GM19395 (cell line): Measurements from ENCODE around the gene ANKRD6.
"Not testable (repeated sequence)": the region's sequence is repeated elsewhere in the genome, so short reads cannot be mapped to it uniquely, and the experiment has no call there.

Experiments used
- ATAC-seq: cut with Tn5 transposase; IDR thresholded peaks from one replicate; pipeline ENCODE4 v1.9.1; 2021; ENCODE audit warnings: mild to moderate bottlenecking, moderate library complexity; ENCODE audit not compliant: unreplicated experiment

The ANKRD6 gene

DNA sequence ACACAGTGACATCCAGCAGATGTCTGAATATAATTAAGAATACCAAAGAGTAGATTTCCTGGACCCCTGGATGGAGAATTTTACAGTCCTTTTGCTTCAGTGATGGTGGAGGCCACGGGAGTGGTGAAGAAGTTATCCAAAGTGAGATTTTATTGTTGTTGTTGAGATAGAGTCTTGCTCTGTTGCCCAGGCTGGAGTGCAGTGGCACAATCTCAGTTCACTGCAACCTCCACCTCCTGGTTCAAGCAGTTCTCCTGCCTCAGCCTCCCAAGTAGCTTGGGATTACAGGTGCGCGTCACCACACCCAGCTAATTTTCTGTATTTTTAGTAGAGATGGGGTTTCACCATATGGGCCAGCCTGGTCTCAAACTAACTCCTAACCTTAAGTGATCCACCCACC, 208.6 kb downstream of the ANKRD6 start:
- not testable (repeated sequence) for ATAC-seq

DNA sequence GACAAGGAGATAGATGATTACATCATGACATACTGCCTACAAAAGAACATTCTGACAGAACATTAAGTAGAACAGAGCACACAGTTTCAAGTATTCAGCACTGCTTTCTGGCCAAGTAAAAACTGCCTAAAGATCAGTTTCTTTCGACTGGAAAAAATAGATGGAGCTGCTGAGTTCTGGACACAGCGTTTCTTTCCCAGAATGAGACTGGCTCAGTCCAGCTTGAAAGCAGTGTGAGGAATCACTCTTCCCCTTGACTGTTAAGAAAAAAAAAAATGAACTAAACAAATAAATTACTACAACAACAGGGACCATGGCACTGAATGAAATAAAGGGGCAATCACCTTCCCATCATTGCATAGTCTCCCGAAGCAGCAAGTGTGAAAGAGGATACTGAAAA, 210.0 kb downstream of the ANKRD6 start:
- no peak for ATAC-seq

DNA sequence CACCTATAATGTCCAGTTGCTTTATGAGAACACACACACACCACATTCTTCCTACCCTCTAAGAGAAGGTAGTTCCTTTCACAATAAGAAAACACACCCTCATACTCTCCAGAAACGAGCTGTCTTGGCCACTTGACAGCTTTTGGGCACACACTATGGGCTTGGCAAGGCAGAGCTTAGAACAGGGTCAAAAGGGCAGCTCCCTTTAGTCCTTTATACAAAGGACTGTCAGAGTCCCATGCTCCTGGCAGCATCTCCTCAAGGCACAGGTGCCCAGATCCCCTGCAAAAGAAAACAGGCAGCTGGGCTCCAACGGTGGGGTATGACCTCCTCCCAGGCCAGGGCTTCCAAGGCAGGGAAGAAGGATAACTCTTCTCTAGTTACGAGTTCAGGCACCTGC, 210.5 kb downstream of the ANKRD6 start:
- ATAC-seq = no peak

DNA sequence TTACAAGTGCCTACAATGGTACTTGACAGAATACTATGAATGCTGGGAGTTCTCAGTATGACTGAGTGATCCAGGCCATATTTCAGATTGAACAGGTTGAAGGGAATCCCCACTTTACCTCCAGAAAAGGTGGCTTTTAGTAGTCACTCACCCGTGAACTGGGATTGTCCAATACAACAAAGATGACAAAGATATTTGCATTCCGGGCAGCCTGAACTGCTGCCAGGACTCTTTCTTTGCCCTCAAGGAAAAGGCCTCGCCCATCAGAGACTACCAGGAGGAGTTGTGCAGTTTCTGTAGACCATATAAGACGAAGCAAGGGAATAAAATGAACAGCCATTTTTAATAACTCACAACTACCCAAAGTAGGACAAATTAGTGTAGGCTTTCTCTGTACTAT, 211.9 kb downstream of the ANKRD6 start:
- ATAC-seq = no peak

DNA sequence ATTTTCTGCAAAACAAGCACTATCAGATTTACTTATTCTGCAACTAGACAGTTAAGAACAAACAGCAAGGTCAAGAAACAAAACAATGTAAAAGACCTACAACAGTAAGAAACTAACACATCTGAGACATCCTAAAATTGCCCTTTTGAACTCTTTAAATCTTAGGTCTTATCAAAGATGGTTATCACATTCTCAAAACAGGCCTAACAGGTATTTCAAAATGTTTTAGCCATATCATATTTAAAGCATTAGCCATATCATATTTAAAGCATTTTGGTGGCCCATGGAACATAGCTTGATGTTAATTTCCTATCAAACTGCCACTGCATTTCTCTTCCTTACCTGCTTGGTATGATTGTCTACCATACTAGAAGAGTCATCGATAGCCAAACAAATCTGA, 216.7 kb downstream of the ANKRD6 start:
- ATAC-seq = no peak

DNA sequence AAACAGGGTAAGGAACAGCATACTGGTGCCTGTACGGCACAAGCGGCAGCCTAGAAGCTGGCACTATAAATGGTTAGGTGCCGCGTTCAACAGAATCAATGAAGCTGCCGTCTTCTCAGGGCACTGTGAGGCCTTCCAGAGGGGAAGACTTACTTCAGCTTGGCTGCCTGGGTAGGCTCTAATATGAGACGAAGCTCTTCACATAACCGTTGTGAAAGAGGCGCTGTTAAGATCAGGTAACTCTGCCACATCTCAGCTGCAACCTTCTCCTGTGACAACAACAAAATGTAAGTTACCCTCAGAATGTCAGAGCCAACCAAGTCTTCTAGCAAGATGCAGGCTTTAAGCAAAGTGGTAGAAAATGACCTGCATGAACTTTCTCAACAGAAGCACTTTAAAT, 217.6 kb downstream of the ANKRD6 start:
- ATAC-seq = no peak

DNA sequence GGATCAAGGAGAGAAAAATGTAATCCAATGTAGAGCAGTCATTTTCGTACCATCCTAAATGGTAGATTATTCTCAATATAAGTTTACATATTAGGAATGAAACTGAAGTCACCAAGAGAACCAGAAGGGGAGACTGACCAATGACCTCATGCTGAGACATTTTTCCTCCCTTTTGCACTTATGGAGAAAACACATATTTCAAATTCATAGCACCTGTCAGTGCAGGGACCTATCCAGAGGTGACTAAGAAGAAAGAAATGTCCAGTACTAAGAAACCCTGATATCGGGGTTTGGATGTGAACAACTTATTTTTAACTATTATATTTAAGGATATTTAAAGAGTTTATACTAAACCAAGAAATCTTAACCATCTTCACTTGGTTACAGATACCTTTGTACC, 222.2 kb downstream of the ANKRD6 start:
- no peak for ATAC-seq

DNA sequence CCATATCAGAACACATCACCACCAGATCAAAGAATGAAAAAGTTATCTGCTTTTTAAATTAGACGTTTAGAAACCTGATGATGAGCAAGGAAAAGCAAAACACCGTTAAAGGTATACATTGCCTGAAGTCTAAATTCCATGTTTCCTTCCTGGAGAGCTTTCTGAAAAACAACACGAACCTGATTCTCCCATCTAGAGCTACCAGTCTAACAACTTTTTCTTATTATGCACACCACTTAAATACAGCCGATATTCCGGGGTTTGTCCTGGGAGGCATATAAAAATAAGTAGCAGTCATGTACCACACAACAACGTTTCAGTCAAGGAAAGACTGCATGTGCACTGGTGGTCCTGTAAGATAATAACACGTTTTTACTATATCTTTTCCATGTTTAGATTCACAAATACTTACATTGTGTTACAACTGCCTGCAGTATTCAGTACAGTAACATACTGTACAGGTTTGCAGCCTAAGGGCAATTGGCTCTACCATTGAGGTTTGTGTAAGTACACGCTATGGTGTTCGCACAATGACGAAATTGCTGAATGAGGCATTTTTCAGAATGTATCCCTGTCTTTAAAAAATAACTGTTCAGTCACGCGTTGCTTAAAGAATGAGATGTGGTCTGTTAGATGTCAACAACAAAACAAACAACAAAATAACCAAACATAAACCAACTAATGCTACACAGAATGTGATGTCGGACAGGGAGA, 224.7 kb downstream of the ANKRD6 start:
- ATAC-seq = no peak

DNA sequence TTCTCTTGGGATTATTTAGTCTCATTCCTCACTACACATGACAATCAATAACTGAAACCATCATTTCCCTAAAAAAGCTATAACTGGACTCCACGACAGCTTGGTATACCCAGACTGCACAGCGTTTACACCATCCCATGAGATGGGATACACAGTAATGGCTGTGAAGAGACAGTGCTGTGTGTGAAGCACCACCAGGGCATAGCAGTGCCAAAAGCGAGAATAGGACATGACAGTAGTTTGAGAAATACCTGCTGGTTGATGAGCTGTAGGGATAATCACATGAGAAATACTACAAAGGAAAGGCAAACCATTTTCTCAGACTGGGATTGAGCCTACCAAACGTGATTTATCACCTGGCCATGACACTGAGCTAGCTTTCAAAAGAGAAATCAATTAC, 228.0 kb downstream of the ANKRD6 start:
- no peak for ATAC-seq

DNA sequence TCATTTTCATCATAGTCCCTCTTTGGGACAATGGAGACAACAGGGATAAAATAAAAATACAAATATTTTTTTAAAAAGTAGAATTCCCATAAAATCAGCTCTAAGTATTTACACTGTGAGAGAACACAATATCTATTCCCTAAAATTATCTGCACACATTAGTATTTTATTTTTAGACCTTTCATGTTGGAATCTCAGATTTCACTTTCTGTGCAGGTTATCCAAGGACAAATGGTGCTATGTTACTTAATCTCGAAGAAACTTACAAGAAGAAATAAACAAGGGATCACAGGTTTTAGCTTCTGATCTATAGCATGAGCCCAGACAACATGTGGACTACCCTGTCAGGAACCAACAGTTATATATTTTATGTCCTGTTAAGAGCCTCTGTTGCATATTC, 228.6 kb downstream of the ANKRD6 start:
- ATAC-seq = no peak

DNA sequence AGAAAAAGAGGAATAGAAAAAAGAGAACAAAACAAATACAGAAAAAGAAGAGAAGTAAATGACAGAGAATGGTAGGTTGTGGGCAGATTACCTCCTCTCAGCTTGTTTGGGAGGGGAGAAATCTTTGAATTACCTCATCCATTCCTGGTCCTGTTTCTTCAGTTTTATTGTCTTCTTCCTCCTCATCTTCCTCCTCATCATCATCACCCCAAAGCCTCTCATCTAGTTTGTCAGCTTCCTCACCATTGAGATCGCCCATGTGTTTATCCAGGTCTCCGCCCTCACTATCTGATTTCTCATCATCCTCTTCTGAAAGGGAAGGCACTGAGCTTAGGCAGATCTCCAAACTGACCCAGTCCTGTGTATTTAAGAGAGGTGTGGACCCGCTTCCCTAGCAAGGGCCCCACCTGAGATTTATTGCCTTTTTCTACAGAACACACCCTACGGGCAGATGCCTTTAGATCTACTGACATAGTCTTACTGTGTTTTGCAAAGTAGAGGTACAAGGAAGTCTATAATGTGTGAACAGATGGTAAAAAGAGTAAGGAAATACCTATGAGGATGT, 229.8 kb downstream of the ANKRD6 start:
- ATAC-seq = no peak

DNA sequence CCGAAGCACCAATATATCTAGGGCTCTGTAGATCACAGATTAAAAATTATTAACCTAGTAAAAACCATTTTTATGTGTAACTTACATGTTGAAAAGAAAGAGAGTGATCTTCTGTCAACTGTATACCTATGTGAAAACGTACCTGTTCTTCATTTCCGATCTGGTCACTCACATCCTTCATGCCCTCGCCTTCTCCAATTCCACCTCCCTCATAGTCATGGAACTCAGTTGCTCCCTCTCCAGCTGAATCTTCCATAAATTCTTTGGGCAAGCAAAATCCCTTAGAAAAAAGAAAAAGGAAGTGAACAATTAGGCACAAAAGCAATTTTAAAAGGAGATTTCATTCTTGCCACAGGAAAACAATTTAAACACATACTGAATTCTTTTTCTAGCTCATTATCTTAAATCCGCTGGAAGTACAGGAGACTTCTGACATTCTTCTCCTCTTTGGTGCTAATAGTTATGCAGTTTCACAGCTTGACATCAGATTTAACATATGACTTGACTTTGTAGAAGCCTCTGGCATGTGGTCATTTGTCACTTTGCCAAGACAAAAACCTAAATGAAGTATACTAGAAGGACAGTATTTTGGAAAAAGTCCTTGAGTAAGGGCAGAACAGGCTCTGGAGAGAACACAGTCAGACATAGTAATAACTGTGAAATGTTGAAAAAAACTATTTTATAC, 235.1 kb downstream of the ANKRD6 start:
- no peak for ATAC-seq

DNA sequence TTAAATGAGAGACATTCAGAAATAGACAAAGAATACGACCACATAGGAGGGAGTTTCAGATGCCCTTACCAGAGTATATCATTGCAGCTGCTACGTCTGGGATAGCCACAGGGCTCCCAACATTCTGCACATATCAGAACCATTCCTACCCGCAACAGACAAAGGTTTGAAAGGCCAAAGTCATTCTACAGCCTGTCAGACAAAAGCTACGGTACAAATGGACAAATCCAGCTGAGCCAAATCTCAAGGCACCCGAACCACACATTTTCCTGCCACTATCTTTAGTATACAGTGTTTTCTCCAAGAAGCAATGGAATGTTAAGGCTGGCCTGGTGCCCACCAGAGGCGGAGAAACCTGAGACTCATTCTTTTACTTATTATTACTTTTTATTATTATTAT, 236.1 kb downstream of the ANKRD6 start:
- no peak for ATAC-seq

DNA sequence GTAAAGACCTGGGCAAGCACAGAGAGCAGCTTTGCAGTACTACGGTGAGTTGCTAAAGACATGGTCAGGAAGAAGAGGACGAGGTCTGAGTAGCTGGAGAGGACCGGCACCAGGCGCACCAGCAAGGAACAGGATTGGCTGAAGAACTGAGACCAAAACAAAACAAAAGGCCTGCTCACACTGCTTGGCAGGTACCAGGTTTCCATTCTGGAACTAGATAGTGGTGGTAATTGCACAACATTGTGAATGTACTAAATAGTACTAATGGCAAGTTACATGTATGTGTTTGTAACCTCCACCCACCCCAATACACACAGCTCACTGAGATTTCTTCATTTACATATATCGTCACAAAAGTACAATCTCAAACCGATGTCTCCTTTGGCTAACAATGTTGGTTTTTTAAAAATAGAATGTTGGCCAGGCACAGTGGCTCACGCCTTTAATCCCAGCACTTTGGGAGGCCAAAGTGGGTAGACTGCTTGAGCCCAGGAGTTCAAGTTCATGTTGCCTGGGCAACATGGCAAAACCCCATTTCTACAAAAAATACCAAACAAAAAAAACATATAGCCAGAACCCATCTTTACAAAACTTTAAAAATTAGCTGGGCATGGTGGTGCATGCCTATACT, 238.1 kb downstream of the ANKRD6 start:
- no peak for ATAC-seq

DNA sequence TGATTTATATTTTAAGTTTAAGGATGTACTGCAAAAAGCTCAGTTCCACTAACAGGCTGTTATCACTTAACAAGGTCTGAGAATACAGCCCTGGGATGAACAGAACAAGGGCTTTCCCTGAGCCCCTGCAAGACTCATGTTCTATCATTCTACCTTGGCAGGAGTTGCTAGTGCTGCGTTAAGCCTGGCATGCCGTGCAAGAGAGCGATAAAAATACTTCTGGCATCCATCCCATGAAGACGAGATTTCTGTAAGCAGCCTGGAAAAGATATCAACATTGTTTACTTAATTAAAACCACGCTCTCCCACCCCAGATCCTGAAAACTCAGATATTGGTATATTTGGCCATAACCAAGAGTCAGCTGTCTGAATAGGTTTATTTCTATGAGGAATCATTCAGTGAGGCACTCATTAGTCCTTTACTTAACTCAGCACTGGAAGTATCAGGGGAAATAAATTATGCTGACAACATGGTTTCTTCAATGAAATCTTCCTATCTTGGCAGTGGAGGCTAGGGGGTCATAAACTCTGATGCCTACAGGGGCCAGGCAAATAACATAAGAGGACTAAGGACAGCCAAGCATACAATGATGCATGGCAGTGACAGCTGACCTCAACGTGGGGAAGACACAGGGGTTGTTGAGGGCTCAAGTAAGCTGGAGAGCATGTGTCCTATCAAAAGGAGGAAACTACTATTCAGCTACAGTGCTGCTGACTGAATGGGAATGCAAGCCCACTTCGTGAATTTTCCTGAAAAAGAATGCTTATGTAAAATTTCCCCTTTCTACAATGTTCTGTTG, 243.2 kb downstream of the ANKRD6 start:
- ATAC-seq = no peak

DNA sequence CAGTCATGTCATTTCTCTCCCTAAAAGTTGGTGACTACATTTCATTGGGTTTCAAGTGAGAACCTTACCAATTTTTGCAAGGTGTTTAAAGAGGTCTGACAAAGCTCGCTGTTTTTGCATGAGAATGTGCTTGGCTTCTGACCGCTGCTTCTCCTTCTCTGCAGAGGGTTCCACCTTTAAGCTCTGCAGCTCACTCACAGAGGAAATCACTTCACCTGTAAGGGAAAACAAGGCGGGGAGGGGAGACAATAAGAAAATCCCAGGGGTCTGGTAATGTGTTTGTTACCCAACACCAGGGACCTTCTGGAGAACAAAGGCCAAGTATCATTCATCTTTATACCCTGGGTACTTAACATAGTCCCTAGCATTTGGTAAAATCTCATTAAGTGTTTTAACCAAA, 245.6 kb downstream of the ANKRD6 start:
- no peak for ATAC-seq

DNA sequence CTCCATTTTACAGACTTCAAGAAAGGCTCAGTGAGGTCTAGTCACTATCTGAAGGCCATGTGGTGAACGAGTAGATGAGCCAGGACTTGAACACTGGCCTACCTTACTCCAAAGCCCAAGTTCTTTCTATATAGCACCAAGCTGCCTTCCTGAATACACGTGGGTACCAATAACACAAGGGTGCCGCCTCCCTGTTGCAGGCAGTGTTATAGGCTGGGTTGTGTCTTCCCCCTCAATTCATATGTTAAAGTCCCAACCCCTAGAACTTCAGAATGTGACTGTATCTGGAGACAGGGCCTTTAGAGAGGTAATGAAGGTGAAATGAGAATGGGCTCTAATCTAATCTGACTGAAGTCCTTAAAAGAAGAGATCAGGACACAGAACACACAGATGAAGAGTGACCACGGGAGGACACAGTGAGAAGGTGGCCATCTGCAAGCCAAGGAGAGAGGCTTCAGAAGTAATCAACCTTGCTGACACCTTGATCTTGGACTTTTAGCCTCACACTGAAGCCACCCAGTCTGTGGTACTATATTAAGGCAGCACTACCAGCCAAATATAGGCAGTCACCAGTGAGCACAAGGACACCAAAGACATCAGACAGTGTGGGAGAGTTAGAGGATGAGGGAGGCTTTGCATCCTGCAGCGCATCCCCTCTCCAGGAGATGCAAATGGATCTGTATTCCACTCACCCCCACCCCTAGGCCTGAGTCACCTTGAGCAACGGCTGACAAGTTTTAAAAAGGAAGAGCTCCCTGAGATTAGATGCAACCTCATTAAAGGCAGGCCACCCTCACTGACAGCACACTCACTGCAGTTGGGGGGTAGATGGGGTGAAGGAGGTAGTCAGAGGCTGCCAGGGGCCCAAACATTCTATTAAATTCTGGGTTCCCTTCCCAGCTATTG, 246.5 kb downstream of the ANKRD6 start:
- ATAC-seq = no peak

DNA sequence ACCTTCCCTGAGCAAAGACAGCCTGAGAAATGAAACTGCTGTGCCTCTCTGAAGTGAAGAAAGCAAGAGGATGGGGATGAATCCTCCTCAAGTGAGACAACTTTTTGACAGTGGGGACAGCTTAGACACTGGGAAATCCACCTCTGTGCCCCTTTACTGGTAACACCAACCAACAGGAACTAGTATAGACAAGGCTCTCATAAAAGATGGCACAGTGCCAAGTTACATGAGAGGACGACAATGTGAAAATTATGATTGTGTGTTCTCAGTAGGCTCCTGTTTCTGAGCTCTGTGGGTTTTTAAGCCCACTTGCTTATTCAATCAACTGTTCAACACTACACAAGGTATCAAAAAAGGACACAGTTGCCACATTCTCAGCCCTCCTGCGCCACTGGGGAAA, 247.2 kb downstream of the ANKRD6 start:
- ATAC-seq = no peak

DNA sequence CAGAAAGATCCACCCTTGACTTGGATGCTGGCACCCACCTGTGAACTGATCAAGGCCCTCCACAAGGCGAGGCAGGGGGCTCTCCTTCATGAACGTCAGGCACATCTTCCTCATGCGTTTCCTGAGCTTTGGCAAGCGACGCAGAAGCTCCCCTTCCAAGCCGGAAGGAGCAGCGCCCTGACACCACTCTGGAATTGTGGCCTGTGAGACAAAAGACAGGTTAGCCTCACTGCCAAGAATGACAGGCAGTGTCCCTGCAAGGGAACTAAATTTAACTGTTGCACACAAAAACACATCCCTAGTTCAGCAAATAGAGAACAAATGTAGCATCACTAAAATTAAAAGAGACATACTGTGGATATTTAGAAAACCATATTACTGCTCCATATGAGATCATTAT, 247.6 kb downstream of the ANKRD6 start:
- no peak for ATAC-seq

DNA sequence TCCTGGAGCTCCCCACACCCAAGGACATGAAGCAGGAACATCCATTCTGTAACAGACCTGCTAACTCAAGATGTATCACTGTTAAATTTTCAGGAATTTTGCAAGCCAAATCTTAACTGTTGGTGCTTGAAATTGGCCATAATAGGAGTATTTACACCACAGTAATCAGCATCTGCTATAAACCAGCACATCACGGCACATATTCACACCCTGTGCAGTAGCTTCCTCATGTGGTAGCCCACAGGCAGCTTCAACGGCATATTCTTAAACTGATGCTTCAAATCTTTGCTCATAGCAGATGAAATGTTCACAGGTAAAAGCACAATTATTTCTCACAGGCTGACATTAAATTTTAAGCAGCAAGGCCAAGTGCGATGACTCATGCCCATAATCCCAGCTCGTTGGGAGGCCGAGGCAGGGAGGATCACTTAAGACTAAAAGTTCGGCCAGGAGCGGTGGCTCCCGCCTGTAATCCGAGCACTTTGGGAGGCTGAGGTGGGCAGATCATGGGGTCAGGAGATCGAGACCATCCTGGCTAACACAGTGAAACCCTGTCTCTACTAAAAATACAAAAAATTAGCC, 249.1 kb downstream of the ANKRD6 start:
- no peak for ATAC-seq
